HEK293 (cell line): ENCODE results near the gene WAPL.

Experiments
- CTCF ChIP-seq: fragments of 450-650 bp; formaldehyde crosslinking; IDR thresholded peaks from 2 replicates; pipeline ENCODE4 v1.5.1; 2016; ENCODE audit warnings: missing biosample characterization, missing genetic modification characterization
- HOXD13 ChIP-seq: sonication (generic); formaldehyde crosslinking; IDR thresholded peaks from 2 replicates; pipeline ENCODE4 v1.8.0; 2022; ENCODE audit warnings: missing genetic modification reagents, borderline replicate concordance
- KLF10 ChIP-seq: fragments of 450-650 bp; IDR thresholded peaks from 2 replicates; pipeline ENCODE4 v1.5.1; 2018; ENCODE audit warnings: missing biosample characterization, mild to moderate bottlenecking, missing genetic modification characterization
- REPIN1 ChIP-seq: fragments of 450-650 bp; formaldehyde crosslinking; IDR thresholded peaks from 2 replicates; pipeline ENCODE4 v1.5.1; 2017; ENCODE audit warnings: missing biosample characterization, missing genetic modification characterization, low read depth
- YY1 ChIP-seq: fragments of 450-650 bp; formaldehyde crosslinking; IDR thresholded peaks from 2 replicates; pipeline ENCODE4 v1.5.1; 2018; ENCODE audit warnings: missing biosample characterization, missing genetic modification characterization
- YY2 ChIP-seq: fragments of 450-650 bp; formaldehyde crosslinking; IDR thresholded peaks from 2 replicates; pipeline ENCODE4 v1.5.1; 2016; ENCODE audit warnings: missing biosample characterization, missing genetic modification characterization
- ZBTB48 ChIP-seq: fragments of 450-650 bp; formaldehyde crosslinking; IDR thresholded peaks from 2 replicates; pipeline ENCODE4 v1.5.1; 2016; ENCODE audit warnings: missing biosample characterization, missing genetic modification characterization
- ZEB2 ChIP-seq: fragments of 450-650 bp; formaldehyde crosslinking; IDR thresholded peaks from 2 replicates; pipeline ENCODE4 v1.5.1; 2016; ENCODE audit warnings: missing biosample characterization, missing genetic modification characterization
- ZNF157 ChIP-seq: fragments of 450-650 bp; formaldehyde crosslinking; IDR thresholded peaks from 2 replicates; pipeline ENCODE4 v1.5.1; 2016; ENCODE audit warnings: missing biosample characterization, missing genetic modification characterization
- ZNF335 ChIP-seq: fragments of 450-650 bp; formaldehyde crosslinking; conservative IDR thresholded peaks from 2 replicates; pipeline ENCODE4 v1.5.1; 2016; ENCODE audit warnings: missing biosample characterization, missing genetic modification characterization
- ZNF549 ChIP-seq: fragments of 450-650 bp; IDR thresholded peaks from 2 replicates; pipeline ENCODE4 v1.5.1; 2018; ENCODE audit warnings: missing biosample characterization, missing genetic modification characterization, mild to moderate bottlenecking, inconsistent platforms, moderate library complexity
- ZNF768 ChIP-seq: fragments of 450-650 bp; formaldehyde crosslinking; IDR thresholded peaks from 2 replicates; pipeline ENCODE4 v1.5.1; 2018; ENCODE audit warnings: missing biosample characterization, mild to moderate bottlenecking, missing genetic modification characterization
- TF ChIP-seq, protein P1 (sequence below): fragments of 450-650 bp; formaldehyde crosslinking; IDR thresholded peaks from 2 replicates; pipeline ENCODE4 v1.5.1; 2016; ENCODE audit warnings: missing biosample characterization, missing genetic modification characterization

DNA sequence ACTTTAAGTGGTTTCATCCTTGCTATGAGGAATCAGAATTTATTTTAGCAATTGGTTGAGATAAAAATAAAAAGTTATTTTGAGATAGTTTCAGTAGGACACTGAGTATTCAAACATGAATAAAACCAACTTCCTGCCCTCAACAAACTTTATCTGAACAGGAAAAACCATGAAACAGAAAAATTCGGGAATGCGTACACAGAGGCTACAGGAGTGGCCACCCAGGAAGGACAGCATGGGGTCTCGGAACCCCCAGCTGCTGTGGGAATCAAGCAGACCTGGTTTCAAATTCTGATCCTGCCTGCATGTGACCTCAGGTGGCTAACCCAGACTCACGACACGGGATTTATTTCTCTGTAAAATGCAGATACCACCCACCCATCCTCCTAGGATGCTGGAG, 106.0 kb downstream of the WAPL start:
- no peak for TF ChIP-seq CTCF (tag by site-specific recombination)
- no peak for TF ChIP-seq REPIN1 (tag by site-specific recombination)
- no peak for TF ChIP-seq ZNF335 (tag by site-specific recombination)
- TF ChIP-seq ZNF549 (tag by site-specific recombination), result no peak
- TF ChIP-seq, protein P1, sequence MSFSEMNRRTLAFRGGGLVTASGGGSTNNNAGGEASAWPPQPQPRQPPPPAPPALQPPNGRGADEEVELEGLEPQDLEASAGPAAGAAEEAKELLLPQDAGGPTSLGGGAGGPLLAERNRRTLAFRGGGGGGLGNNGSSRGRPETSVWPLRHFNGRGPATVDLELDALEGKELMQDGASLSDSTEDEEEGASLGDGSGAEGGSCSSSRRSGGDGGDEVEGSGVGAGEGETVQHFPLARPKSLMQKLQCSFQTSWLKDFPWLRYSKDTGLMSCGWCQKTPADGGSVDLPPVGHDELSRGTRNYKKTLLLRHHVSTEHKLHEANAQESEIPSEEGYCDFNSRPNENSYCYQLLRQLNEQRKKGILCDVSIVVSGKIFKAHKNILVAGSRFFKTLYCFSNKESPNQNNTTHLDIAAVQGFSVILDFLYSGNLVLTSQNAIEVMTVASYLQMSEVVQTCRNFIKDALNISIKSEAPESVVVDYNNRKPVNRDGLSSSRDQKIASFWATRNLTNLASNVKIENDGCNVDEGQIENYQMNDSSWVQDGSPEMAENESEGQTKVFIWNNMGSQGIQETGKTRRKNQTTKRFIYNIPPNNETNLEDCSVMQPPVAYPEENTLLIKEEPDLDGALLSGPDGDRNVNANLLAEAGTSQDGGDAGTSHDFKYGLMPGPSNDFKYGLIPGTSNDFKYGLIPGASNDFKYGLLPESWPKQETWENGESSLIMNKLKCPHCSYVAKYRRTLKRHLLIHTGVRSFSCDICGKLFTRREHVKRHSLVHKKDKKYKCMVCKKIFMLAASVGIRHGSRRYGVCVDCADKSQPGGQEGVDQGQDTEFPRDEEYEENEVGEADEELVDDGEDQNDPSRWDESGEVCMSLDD (tag by site-specific recombination), result no peak
- TF ChIP-seq ZNF157, result no peak
- no peak for TF ChIP-seq YY1
- TF ChIP-seq YY2 (tag by site-specific recombination), result no peak
- no peak for TF ChIP-seq ZBTB48 (tag by site-specific recombination)
- no peak for TF ChIP-seq HOXD13
- TF ChIP-seq KLF10 (tag by site-specific recombination), result no peak
- TF ChIP-seq ZEB2 (tag by site-specific recombination), result no peak
- TF ChIP-seq ZNF768 (tag by site-specific recombination), result no peak
